K562 (cell line): ENCODE data around the gene PRM1. TPM values are rescaled to one million over a fixed set of nuclear protein-coding genes. Genes with fewer than 3 reads are reported as not detected.

ENCODE experiments used
- ARID1B ChIP-seq: fragments of 450-650 bp; IDR thresholded peaks from 2 replicates; pipeline ENCODE4 v1.6.1; 2016; ENCODE audit warnings: antibody characterized with exemption, mild to moderate bottlenecking, inconsistent platforms
- DNMT1 ChIP-seq: fragments of 450-650 bp; IDR thresholded peaks from 2 replicates; pipeline ENCODE4 v1.6.1; 2016; ENCODE audit warnings: antibody characterized with exemption, mild to moderate bottlenecking
- HINFP ChIP-seq: fragments of 450-650 bp; conservative IDR thresholded peaks from 2 replicates; pipeline ENCODE4 v1.6.1; 2016; ENCODE audit warnings: missing genetic modification characterization, low read depth, mild to moderate bottlenecking, control low read depth, missing compliant biosample characterization
- KLF6 ChIP-seq: fragments of 250-450 bp; sonication (Bioruptor Pico); IDR thresholded peaks from 2 replicates; pipeline ENCODE4 v1.4.0; 2020; ENCODE audit warnings: mild to moderate bottlenecking, moderate library complexity, borderline replicate concordance
- MEIS2 ChIP-seq: fragments of 450-650 bp; IDR thresholded peaks from 2 replicates; pipeline ENCODE4 v1.6.1; 2014; ENCODE audit warnings: mild to moderate bottlenecking; ENCODE audit not compliant: partially characterized antibody
- NCOA4 ChIP-seq: fragments of 450-650 bp; IDR thresholded peaks from 2 replicates; pipeline ENCODE4 v1.6.1; 2018; ENCODE audit warnings: mild to moderate bottlenecking; ENCODE audit not compliant: partially characterized antibody
- PBX2 ChIP-seq, 2 experiments: IDR thresholded peaks in 1 of 2; conservative IDR thresholded peaks in 1 of 2; 2 replicates each; pipeline ENCODE4 v1.6.1; 2016; ENCODE audit warnings: low read depth in 2 of 2, mild to moderate bottlenecking in 1 of 2, missing compliant biosample characterization in 1 of 2, missing genetic modification characterization in 1 of 2, moderate library complexity in 1 of 2
- TEAD1 ChIP-seq, 2 experiments: fragments of 450-650 bp in 1 of 2; sonication (generic) in 1 of 2; formaldehyde crosslinking; IDR thresholded peaks; 2 replicates each; pipeline versions ENCODE4 v1.4.0 to v1.8.0; 2020 to 2022; ENCODE audit warnings: mild to moderate bottlenecking in 2 of 2, missing genetic modification reagents in 1 of 2
- TRIM25 ChIP-seq: fragments of 450-650 bp; IDR thresholded peaks from 2 replicates; pipeline ENCODE4 v1.7.0; 2016; ENCODE audit warnings: borderline replicate concordance
- ZNF76 ChIP-seq: fragments of 250-450 bp; sonication (Bioruptor Pico); IDR thresholded peaks from 2 replicates; pipeline ENCODE4 v1.4.0; 2020; ENCODE audit warnings: mild to moderate bottlenecking, moderate library complexity, borderline replicate concordance
- polyA plus RNA-seq, 8 experiments: library from polyadenylated mRNA; depleted of rRNA in 4 of 8; stranded (reverse) in 5 of 8; unstranded in 3 of 8; fragments of >200 nt; fragmentation: Nextera tagmentation in 2 of 8; fragmentation: Illumina TruSeq in 1 of 8; extraction: Ambion mirVana in 2 of 8; extraction: Trizol in 1 of 8; gene quantifications; 2 replicates each; pipeline versions ENCODE4 v1.2.1 to v1.2.3, GENCODE V29; 2011 to 2014; ENCODE audit warnings: inconsistent platforms in 1 of 8, missing spikeins in 1 of 8
- total RNA-seq, 7 experiments: library from RNA; depleted of rRNA in 6 of 7; stranded (reverse); fragments of >200 nt in 6 of 7; fragmentation: Illumina TruSeq in 2 of 7; extraction: Trizol in 2 of 7; gene quantifications; 2 replicates each; pipeline versions ENCODE4 v1.2.1 to v1.2.3, GENCODE V29; 2011 to 2021; ENCODE audit warnings: low replicate concordance in 1 of 7
- TF ChIP-seq, protein P1 (sequence below): sonication (generic); formaldehyde crosslinking; IDR thresholded peaks from 2 replicates; pipeline ENCODE4 v1.8.1; 2023; ENCODE audit warnings: missing genetic modification reagents, mild to moderate bottlenecking, borderline replicate concordance
- TF ChIP-seq, protein P2 (sequence below), 2 experiments: fragments of 200-800 bp in 1 of 2; sonication (Bioruptor generic) in 1 of 2; sonication (generic) in 1 of 2; formaldehyde crosslinking in 1 of 2; IDR thresholded peaks in 1 of 2; conservative IDR thresholded peaks in 1 of 2; 2 replicates each; pipeline versions ENCODE4 v1.5.0 to v1.6.1; 2016 to 2020; ENCODE audit warnings: missing compliant biosample characterization in 1 of 2, missing genetic modification characterization in 1 of 2, missing genetic modification reagents in 1 of 2

The PRM1 gene
- total and polyA plus RNA-seq, 9 of the 15 experiments (the other 6 are each of a cell fraction or from before 2014, with no cell fraction given) = not detected

- TF ChIP-seq, protein P1, sequence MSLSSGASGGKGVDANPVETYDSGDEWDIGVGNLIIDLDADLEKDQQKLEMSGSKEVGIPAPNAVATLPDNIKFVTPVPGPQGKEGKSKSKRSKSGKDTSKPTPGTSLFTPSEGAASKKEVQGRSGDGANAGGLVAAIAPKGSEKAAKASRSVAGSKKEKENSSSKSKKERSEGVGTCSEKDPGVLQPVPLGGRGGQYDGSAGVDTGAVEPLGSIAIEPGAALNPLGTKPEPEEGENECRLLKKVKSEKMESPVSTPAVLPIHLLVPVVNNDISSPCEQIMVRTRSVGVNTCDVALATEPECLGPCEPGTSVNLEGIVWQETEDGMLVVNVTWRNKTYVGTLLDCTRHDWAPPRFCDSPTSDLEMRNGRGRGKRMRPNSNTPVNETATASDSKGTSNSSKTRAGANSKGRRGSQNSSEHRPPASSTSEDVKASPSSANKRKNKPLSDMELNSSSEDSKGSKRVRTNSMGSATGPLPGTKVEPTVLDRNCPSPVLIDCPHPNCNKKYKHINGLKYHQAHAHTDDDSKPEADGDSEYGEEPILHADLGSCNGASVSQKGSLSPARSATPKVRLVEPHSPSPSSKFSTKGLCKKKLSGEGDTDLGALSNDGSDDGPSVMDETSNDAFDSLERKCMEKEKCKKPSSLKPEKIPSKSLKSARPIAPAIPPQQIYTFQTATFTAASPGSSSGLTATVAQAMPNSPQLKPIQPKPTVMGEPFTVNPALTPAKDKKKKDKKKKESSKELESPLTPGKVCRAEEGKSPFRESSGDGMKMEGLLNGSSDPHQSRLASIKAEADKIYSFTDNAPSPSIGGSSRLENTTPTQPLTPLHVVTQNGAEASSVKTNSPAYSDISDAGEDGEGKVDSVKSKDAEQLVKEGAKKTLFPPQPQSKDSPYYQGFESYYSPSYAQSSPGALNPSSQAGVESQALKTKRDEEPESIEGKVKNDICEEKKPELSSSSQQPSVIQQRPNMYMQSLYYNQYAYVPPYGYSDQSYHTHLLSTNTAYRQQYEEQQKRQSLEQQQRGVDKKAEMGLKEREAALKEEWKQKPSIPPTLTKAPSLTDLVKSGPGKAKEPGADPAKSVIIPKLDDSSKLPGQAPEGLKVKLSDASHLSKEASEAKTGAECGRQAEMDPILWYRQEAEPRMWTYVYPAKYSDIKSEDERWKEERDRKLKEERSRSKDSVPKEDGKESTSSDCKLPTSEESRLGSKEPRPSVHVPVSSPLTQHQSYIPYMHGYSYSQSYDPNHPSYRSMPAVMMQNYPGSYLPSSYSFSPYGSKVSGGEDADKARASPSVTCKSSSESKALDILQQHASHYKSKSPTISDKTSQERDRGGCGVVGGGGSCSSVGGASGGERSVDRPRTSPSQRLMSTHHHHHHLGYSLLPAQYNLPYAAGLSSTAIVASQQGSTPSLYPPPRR (CRISPR knock-in tag) = no peak
- TF ChIP-seq TRIM25 (no peak), HINFP (no peak), KLF6 (CRISPR knock-in tag) (no peak), PBX2 (CRISPR knock-in tag; IDR thresholded peaks at IDR 0.05; ENCODE audit: low read depth) (no peak), PBX2 (tag; conservative IDR thresholded peaks at IDR 0.05; ENCODE audit: low read depth) (no peak), NCOA4 (no peak), ZNF76 (no peak), ARID1B (peak; percentile 19; the same call in 1 of the 2 replicates), MEIS2 (no peak), DNMT1 (no peak), TEAD1 (CRISPR knock-in tag; IDR thresholded peaks at IDR 0.05) (no peak)
- TF ChIP-seq, protein P2, sequence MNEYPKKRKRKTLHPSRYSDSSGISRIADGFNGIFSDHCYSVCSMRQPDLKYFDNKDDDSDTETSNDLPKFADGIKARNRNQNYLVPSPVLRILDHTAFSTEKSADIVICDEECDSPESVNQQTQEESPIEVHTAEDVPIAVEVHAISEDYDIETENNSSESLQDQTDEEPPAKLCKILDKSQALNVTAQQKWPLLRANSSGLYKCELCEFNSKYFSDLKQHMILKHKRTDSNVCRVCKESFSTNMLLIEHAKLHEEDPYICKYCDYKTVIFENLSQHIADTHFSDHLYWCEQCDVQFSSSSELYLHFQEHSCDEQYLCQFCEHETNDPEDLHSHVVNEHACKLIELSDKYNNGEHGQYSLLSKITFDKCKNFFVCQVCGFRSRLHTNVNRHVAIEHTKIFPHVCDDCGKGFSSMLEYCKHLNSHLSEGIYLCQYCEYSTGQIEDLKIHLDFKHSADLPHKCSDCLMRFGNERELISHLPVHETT (CRISPR knock-in tag; conservative IDR thresholded peaks at IDR 0.05 in 1 of 2, IDR thresholded peaks at IDR 0.05 in 1 of 2) = no peak
These were observed 40.3 kb downstream of the PRM1 start (continued) for GRCh38 chr16:11240636-11241473.
